Neural cell (in vitro differentiated cells): ENCODE results near the gene PRKAR1B. TPM values are rescaled to one million over a fixed set of nuclear protein-coding genes. Genes with fewer than 3 reads are reported as not detected.

ENCODE experiments used
- H2AFZ ChIP-seq: fragments of 200-600, 300-800 bp; sonication (generic), shearing (Covaris generic); 2 replicates; pipeline ENCODE4 v1.6.0; 2014; ENCODE audit warnings: low read depth, mild to moderate bottlenecking, antibody characterized with exemption, low read length, moderate library complexity
- H3F3A ChIP-seq: fragments of 200-600 bp; shearing (Covaris generic); 2 replicates; pipeline ENCODE4 v1.6.1; 2016; ENCODE audit warnings: mild to moderate bottlenecking, moderate library complexity, mixed read lengths, antibody characterized with exemption, low read length; ENCODE audit not compliant: insufficient read depth, poor library complexity, severe bottlenecking
- H3K27ac ChIP-seq: fragments of 200-600, 300-800 bp; sonication (generic), shearing (Covaris generic); 2 replicates; pipeline ENCODE4 v1.5.1; 2014; ENCODE audit warnings: mild to moderate bottlenecking, low read length, moderate library complexity
- H3K27me3 ChIP-seq: fragments of 300-800, 200-600 bp; sonication (generic), shearing (Covaris generic); 2 replicates; pipeline ENCODE4 v1.6.0; 2014; ENCODE audit warnings: mild to moderate bottlenecking, low read depth, low read length, moderate library complexity; ENCODE audit not compliant: insufficient read depth
- H3K36me3 ChIP-seq: fragments of 300-800, 200-600 bp; sonication (generic), shearing (Covaris generic); 2 replicates; pipeline ENCODE4 v1.5.1; 2014; ENCODE audit warnings: mild to moderate bottlenecking, antibody characterized with exemption, low read length, moderate library complexity; ENCODE audit not compliant: insufficient read depth
- H3K4me2 ChIP-seq: fragments of 300-800, 200-600 bp; sonication (generic), shearing (Covaris generic); 2 replicates; pipeline ENCODE4 v1.6.0; 2014; ENCODE audit warnings: mild to moderate bottlenecking, low read length
- H3K4me3 ChIP-seq: fragments of 300-800, 200-600 bp; sonication (generic), shearing (Covaris generic); 2 replicates; pipeline ENCODE4 v1.5.1; 2014; ENCODE audit warnings: mild to moderate bottlenecking, low read length, moderate library complexity
- H3K79me2 ChIP-seq: fragments of 200-600 bp; shearing (Covaris generic); replicated peaks from 2 replicates; pipeline ENCODE4 v1.6.0; 2014; ENCODE audit warnings: mild to moderate bottlenecking, low read length, moderate library complexity; ENCODE audit not compliant: insufficient read depth
- H3K9ac ChIP-seq: fragments of 300-800, 200-600 bp; sonication (generic), shearing (Covaris generic); 2 replicates; pipeline ENCODE4 v1.6.1; 2016; ENCODE audit warnings: mild to moderate bottlenecking, low read length, mixed read lengths
- H3K9me2 ChIP-seq: fragments of 200-600 bp; shearing (Covaris generic); 2 replicates; pipeline ENCODE4 v1.6.1; 2016; ENCODE audit warnings: mild to moderate bottlenecking, low read length, mixed read lengths; ENCODE audit not compliant: insufficient read depth
- H3K9me3 ChIP-seq: fragments of 200-600, 300-800 bp; sonication (generic), shearing (Covaris generic); 2 replicates; pipeline ENCODE4 v1.6.1; 2016; ENCODE audit warnings: mild to moderate bottlenecking, mixed run types, low read length, moderate library complexity, mixed read lengths
- H4K20me1 ChIP-seq: fragments of 200-600 bp; shearing (Covaris generic); 2 replicates; pipeline ENCODE4 v1.6.1; 2016; ENCODE audit warnings: mild to moderate bottlenecking, mixed run types; ENCODE audit not compliant: insufficient read depth
- CTCF ChIP-seq: fragments of 450-650 bp; IDR thresholded peaks from 2 replicates; pipeline ENCODE4 v1.5.1; 2014; ENCODE audit warnings: antibody characterized with exemption, mild to moderate bottlenecking, moderate library complexity; ENCODE audit not compliant: poor library complexity, severe bottlenecking
- EP300 ChIP-seq: fragments of 450-650 bp; conservative IDR thresholded peaks from 2 replicates; pipeline ENCODE4 v1.6.1; 2014; ENCODE audit warnings: antibody characterized with exemption, mild to moderate bottlenecking, moderate library complexity; ENCODE audit not compliant: poor library complexity, severe bottlenecking
- EZH2 ChIP-seq: fragments of 200-600, 300-800 bp; shearing (Covaris generic), sonication (generic); IDR thresholded peaks from 2 replicates; pipeline ENCODE4 v1.6.1; 2014; ENCODE audit warnings: antibody characterized with exemption, low read length, borderline replicate concordance, mild to moderate bottlenecking; ENCODE audit not compliant: insufficient read depth, poor library complexity, severe bottlenecking
- MXI1 ChIP-seq: fragments of 450-650 bp; conservative IDR thresholded peaks from 2 replicates; pipeline ENCODE4 v1.6.1; 2014; ENCODE audit warnings: antibody characterized with exemption, mild to moderate bottlenecking; ENCODE audit not compliant: poor library complexity, severe bottlenecking
- POLR2AphosphoS5 ChIP-seq: IDR thresholded peaks from 2 replicates; pipeline ENCODE4 v1.6.1; 2012
- RAD21 ChIP-seq: fragments of 450-650 bp; conservative IDR thresholded peaks from 2 replicates; pipeline ENCODE4 v1.6.1; 2014; ENCODE audit warnings: antibody characterized with exemption, mild to moderate bottlenecking, moderate library complexity
- REST ChIP-seq: IDR thresholded peaks from 2 replicates; pipeline ENCODE4 v1.6.1; 2012; ENCODE audit warnings: borderline replicate concordance
- SMC3 ChIP-seq: fragments of 450-650 bp; conservative IDR thresholded peaks from 2 replicates; pipeline ENCODE4 v1.6.1; 2014; ENCODE audit warnings: antibody characterized with exemption, mild to moderate bottlenecking, moderate library complexity; ENCODE audit not compliant: poor library complexity
- TAF1 ChIP-seq: IDR thresholded peaks from 2 replicates; pipeline ENCODE4 v1.6.1; 2012; ENCODE audit warnings: low read depth
- polyA plus RNA-seq: library from polyadenylated mRNA; depleted of rRNA; stranded (reverse); fragments of >200 nt; gene quantifications from 2 replicates; pipeline ENCODE4 v1.2.3, GENCODE V29; 2014

PRKAR1B gene
- polyA plus RNA-seq, 1 donor from 2014 or later, result 38.6 TPM

DNA sequence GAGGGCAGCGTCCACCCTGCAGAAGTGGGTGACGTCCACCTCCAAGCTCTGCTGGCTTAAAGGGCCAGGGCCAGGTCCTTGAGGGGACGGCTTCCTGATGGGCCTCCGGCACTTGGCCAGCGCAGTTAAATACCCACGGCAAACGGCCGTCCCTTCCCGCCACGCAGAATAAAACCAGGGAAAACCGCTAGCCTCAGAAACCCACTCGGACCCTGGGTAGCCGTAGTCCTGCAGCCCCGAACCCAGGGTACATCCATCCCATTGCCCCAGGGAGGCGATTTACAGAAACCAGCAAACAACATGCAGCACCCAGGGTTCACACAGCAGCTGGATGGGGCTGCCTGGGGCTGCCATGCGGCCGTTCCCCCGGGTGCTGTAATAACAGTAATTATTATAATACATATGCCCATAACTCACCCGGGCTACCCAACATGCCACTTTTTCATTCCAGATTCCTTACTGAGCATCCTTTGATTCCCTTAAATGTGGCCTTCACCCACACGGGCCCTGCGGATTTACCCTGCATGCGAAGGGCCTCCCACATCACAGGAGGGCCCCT, 126.0 kb downstream of the PRKAR1B start:
- Histone ChIP-seq H3K79me2 (no peaks in the 10 kb centered on the region), H3K4me2 (no peak overlapping the region), H3F3A (no peaks in the 10 kb centered on the region), H3K4me3 (no peak overlapping the region), H2AFZ (no peak overlapping the region), H3K9me2 (no peaks in the 10 kb centered on the region), H4K20me1 (no peaks in the 10 kb centered on the region), H3K9ac (no peak overlapping the region), H3K27ac (no peak overlapping the region), H3K36me3 (no peaks in the 10 kb centered on the region), H3K9me3 (no peaks in the 10 kb centered on the region), H3K27me3 (no peaks in the 10 kb centered on the region)
- TF ChIP-seq MXI1 (no peak), TAF1 (no peak), RAD21 (no peak), CTCF (no peak), EP300 (no peak), SMC3 (no peak), EZH2 (no peak), POLR2AphosphoS5 (no peak)

GRCh38 chr7:600149-601035, 126.7 kb downstream of the PRKAR1B start:
- Histone ChIP-seq H3K9me3 (no peaks in the 10 kb centered on the region), H3K9me2 (no peaks in the 10 kb centered on the region), H2AFZ (no peak overlapping the region), H3K36me3 (no peaks in the 10 kb centered on the region), H3K27ac (no peak overlapping the region), H3K27me3 (no peaks in the 10 kb centered on the region), H3K4me3 (no peak overlapping the region), H3K79me2 (no peaks in the 10 kb centered on the region), H4K20me1 (no peaks in the 10 kb centered on the region), H3K4me2 (no peak overlapping the region), H3K9ac (no peak overlapping the region), H3F3A (no peaks in the 10 kb centered on the region)
- TF ChIP-seq TAF1 (no peak), REST (no peak), EP300 (no peak), POLR2AphosphoS5 (no peak), MXI1 (no peak), EZH2 (no peak), CTCF (no peak), SMC3 (no peak)
